HL-60 (cell line): ENCODE data around the gene SLAMF7.

Experiments used
- DNase-seq, 2 experiments: peaks; one replicate each; pipeline ENCODE4 v3.0.0-alpha.2; 2010 to 2020; ENCODE audit warnings: low read depth in 1 of 2, low spot score in 1 of 2
- H3K27ac ChIP-seq: fragments of 250-450 bp; sonication (Bioruptor Pico); replicated peaks from 2 replicates; pipeline ENCODE4 v1.5.1; 2020; ENCODE audit warnings: mild to moderate bottlenecking, moderate library complexity
- H3K27me3 ChIP-seq: fragments of 250-450 bp; sonication (Bioruptor Pico); 2 replicates; pipeline ENCODE4 v1.5.1; 2021; ENCODE audit warnings: mild to moderate bottlenecking, moderate library complexity; ENCODE audit not compliant: insufficient read depth, poor library complexity, severe bottlenecking
- H3K4me3 ChIP-seq: replicated peaks from 2 replicates; pipeline ENCODE4 v1.5.1; 2011; ENCODE audit warnings: mild to moderate bottlenecking, control low read depth, low read length; ENCODE audit not compliant: insufficient read depth
- CTCF ChIP-seq: IDR thresholded peaks from one replicate; pipeline ENCODE4 v1.5.1; 2011; ENCODE audit warnings: low read length, control low read depth, inconsistent platforms; ENCODE audit not compliant: insufficient read depth
- GABPA ChIP-seq: IDR thresholded peaks from 2 replicates; pipeline ENCODE4 v1.6.1; 2012; ENCODE audit warnings: low read depth
- POLR2AphosphoS5 ChIP-seq: IDR thresholded peaks from 2 replicates; pipeline ENCODE4 v1.6.1; 2012; ENCODE audit warnings: low read depth
- REST ChIP-seq: IDR thresholded peaks from 2 replicates; pipeline ENCODE4 v1.6.1; 2012; ENCODE audit warnings: low read depth; ENCODE audit not compliant: insufficient replicate concordance
- SPI1 ChIP-seq: IDR thresholded peaks from 2 replicates; pipeline ENCODE4 v1.6.1; 2012; ENCODE audit warnings: low read depth, mild to moderate bottlenecking, borderline replicate concordance

The SLAMF7 gene

GRCh38 chr1:160723332-160723731 is 15.7 kb upstream of the SLAMF7 start:
- TF ChIP-seq REST (no peak), GABPA (no peak), SPI1 (no peak), CTCF (no peak), POLR2AphosphoS5 (no peak)
- no peak for DNase-seq
- Histone ChIP-seq H3K27me3 (no peaks in the 10 kb centered on the region), H3K27ac (no peak overlapping the region), H3K4me3 (no peak overlapping the region)

- no peak for DNase-seq
- Histone ChIP-seq H3K27me3 (no peaks in the 10 kb centered on the region), H3K4me3 (no peak overlapping the region), H3K27ac (no peak overlapping the region)
- TF ChIP-seq SPI1 (no peak), CTCF (no peak), GABPA (no peak), POLR2AphosphoS5 (no peak), REST (no peak)
Measured at GRCh38 chr1:160724465-160725242, 14.4 kb upstream of the SLAMF7 start.

- no peak overlapping the region for H3K4me3 ChIP-seq
- peak overlapping the region; percentile 69 for H3K27ac ChIP-seq
- DNase-seq, result no peak
- no peaks in the 10 kb centered on the region for H3K27me3 ChIP-seq
- no peak for TF ChIP-seq POLR2AphosphoS5
Measured at GRCh38 chr1:160726114-160726497, 12.9 kb upstream of the SLAMF7 start.

GRCh38 chr1:160726498-160727315 is 12.3 kb upstream of the SLAMF7 start:
- Histone ChIP-seq H3K27ac (peak overlapping the region; percentile 69), H3K4me3 (no peak overlapping the region), H3K27me3 (no peaks in the 10 kb centered on the region)
- DNase-seq, result peak; percentile 84 to 85
- TF ChIP-seq CTCF (peak; percentile 62), SPI1 (no peak)
